ENCODE data around the gene VSX1.

The VSX1 gene

DNA sequence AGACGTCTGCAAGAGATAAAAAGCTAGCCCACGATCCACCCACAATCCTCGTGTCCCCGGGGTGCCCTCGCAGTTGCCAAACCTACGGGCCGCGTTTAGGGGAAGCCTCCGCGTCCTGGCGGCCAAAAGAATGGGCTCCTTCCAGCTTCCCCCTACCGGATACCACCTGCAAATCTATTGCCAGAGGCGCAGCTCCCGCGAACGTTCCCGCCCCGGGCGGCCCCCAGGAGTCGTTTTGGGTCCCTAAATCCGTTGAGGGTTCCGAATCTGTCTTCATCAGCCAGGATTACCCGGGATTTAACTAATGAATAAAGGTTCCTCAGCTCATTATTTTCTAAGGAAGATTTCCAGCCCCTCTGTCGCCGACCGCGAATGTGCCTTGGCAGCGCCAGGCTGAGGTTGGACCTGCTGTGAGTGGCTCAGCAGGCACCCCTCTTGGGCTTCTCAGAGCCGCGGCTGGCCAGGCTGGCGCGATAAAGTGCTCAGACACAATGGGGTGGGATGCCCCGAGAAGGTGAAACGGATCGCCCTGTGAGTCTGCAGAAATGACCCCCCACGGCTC is 2.8 kb upstream of the VSX1 start:
- TF ChIP-seq, protein P1, sequence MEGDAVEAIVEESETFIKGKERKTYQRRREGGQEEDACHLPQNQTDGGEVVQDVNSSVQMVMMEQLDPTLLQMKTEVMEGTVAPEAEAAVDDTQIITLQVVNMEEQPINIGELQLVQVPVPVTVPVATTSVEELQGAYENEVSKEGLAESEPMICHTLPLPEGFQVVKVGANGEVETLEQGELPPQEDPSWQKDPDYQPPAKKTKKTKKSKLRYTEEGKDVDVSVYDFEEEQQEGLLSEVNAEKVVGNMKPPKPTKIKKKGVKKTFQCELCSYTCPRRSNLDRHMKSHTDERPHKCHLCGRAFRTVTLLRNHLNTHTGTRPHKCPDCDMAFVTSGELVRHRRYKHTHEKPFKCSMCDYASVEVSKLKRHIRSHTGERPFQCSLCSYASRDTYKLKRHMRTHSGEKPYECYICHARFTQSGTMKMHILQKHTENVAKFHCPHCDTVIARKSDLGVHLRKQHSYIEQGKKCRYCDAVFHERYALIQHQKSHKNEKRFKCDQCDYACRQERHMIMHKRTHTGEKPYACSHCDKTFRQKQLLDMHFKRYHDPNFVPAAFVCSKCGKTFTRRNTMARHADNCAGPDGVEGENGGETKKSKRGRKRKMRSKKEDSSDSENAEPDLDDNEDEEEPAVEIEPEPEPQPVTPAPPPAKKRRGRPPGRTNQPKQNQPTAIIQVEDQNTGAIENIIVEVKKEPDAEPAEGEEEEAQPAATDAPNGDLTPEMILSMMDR (IDR thresholded peaks at IDR 0.05; ENCODE audit: poor library complexity, severe bottlenecking) = no peak
- H3K27me3 ChIP-seq (ENCODE audit: insufficient read depth, poor library complexity, severe bottlenecking) = peaks cover 75% of the 10 kb centered on the region

DNA sequence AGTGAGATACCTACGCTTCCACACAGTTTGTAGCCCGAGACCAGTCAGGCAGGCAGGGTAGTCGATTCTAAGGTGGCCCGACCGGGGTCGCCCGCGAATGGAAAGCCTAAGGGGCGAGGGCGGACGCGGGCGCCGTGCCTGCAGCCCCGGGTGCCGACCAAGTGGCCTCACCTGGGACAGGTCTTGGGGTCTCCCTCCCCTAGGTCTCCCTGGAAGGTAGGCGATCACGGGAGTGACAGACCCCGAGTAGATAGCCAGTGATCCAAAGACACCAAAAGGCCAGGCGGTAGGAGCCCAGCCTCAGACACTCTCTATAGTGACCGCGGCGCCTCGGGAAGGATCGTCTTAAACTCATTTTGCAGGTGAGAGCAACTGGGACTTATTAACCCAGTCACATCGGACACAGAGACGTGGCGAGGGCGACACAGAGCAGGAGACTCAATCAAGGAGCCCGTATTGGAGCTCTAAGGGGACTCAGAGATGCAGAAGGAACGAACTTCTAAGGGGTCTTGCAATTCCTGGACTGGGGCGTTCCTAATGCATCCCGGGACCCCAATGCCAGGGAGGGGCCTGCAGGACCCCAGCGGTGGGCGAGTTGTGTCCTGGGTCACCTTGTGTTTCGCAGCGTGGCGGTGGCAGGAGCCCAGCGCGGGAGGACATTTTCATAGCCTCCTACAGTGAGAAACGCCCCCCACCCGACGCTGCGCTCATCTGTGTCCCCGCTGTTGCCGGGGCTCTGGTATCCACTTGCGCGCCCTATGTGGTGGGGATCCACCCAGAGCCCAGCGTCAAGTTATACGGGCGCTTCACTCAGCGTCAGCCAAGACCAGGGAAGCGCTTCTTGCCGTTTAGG is 2.1 kb upstream of the VSX1 start:
- H3K4me3 ChIP-seq (ENCODE audit: severe bottlenecking) = no peak overlapping the region
- ATAC-seq (ENCODE audit: low read depth) (peak; percentile 28; the same call in 2 of the 3 replicates), DNase-seq (ENCODE audit: low spot score) (peak; percentile 63)
- no peak overlapping the region for H3K27ac ChIP-seq (ENCODE audit: poor library complexity, severe bottlenecking)
- TF ChIP-seq, protein P1 (IDR thresholded peaks at IDR 0.05; ENCODE audit: poor library complexity, severe bottlenecking) = no peak
- H3K36me3 ChIP-seq (ENCODE audit: low read depth) = no peaks in the 10 kb centered on the region
- H3K9me3 ChIP-seq (ENCODE audit: severe bottlenecking) = no peaks in the 10 kb centered on the region
- peaks cover 82% of the 10 kb centered on the region for H3K27me3 ChIP-seq (ENCODE audit: insufficient read depth, poor library complexity, severe bottlenecking)
- no peaks in the 10 kb centered on the region for H3K4me1 ChIP-seq (ENCODE audit: insufficient read depth, poor library complexity, severe bottlenecking)

More for the DNA sequence above, 2.8 kb upstream of the VSX1 start:
- Histone ChIP-seq H3K36me3 (ENCODE audit: low read depth) (no peaks in the 10 kb centered on the region), H3K4me3 (ENCODE audit: severe bottlenecking) (no peak overlapping the region), H3K9me3 (ENCODE audit: severe bottlenecking) (no peaks in the 10 kb centered on the region), H3K4me1 (ENCODE audit: insufficient read depth, poor library complexity, severe bottlenecking) (no peaks in the 10 kb centered on the region), H3K27ac (ENCODE audit: poor library complexity, severe bottlenecking) (no peak overlapping the region)
- DNase-seq (ENCODE audit: low spot score) (peak; percentile 24), ATAC-seq (ENCODE audit: low read depth) (peak; percentile 16; the same call in 1 of the 3 replicates)

DNA sequence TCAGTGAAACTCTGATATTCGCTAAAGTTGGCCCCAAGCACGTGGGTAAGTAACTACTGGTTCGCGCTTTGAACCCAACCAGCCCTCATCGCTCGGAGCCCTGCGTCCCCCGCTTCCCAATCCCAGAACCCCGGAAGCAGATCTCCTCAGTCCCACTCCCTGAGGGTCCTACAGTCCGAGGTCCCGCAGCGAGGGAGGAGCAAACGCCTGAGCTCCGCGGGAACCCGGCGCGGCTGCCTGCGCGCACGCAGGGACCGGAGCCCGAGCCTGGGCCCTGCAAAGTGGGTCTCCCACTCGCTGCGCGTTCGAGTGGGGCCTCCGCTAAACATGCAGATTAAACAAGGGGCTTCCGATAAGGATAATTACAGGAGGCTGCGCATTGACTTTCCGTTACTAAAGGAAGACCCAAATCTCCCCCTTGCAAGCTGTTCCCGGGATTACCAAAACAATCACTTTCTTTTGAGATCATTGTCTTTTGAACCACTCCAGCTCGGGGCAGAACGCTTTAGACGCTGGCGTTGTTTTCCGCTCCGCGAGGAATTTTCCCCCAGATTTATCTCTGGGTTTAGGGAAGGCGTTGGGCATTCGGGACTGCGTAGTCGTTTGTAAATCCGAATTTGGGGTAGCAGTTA is 1.3 kb upstream of the VSX1 start:
- Histone ChIP-seq H3K4me1 (ENCODE audit: insufficient read depth, poor library complexity, severe bottlenecking) (no peaks in the 10 kb centered on the region), H3K4me3 (ENCODE audit: severe bottlenecking) (no peak overlapping the region), H3K9me3 (ENCODE audit: severe bottlenecking) (no peaks in the 10 kb centered on the region), H3K27me3 (ENCODE audit: insufficient read depth, poor library complexity, severe bottlenecking) (peaks cover 90% of the 10 kb centered on the region), H3K36me3 (ENCODE audit: low read depth) (no peaks in the 10 kb centered on the region), H3K27ac (ENCODE audit: poor library complexity, severe bottlenecking) (no peak overlapping the region)
- no peak for ATAC-seq (ENCODE audit: low read depth)
- peak; percentile 49 for DNase-seq (ENCODE audit: low spot score)
- TF ChIP-seq, protein P1 (IDR thresholded peaks at IDR 0.05; ENCODE audit: poor library complexity, severe bottlenecking) = no peak

DNA sequence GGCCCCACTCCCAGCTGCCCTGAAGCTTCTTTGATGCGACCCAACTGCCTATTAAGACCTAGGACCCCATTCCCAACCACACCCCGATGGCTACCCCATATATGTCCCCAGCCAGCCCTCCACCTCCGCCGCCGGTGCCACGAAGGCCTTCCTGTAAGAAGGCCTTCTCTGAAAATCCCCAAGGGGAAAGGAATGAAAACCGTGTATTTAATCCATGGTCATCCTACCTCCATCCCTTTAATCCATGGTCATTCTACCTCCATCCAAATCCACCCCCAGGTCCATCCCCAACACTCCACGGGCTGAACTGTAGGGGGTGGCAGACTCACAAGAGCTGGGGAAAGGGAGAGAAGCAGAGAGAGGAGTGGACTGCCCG is 545 bp upstream of the VSX1 start:
- no peaks in the 10 kb centered on the region for H3K9me3 ChIP-seq (ENCODE audit: severe bottlenecking)
- H3K4me3 ChIP-seq (ENCODE audit: severe bottlenecking) = no peak overlapping the region
- DNase-seq (ENCODE audit: low spot score) (peak; percentile 54), ATAC-seq (ENCODE audit: low read depth) (no peak)
- TF ChIP-seq, protein P1 (IDR thresholded peaks at IDR 0.05; ENCODE audit: poor library complexity, severe bottlenecking) = no peak
- H3K36me3 ChIP-seq (ENCODE audit: low read depth) = no peaks in the 10 kb centered on the region
- no peak overlapping the region for H3K27ac ChIP-seq (ENCODE audit: poor library complexity, severe bottlenecking)
- H3K4me1 ChIP-seq (ENCODE audit: insufficient read depth, poor library complexity, severe bottlenecking) = no peaks in the 10 kb centered on the region
- H3K27me3 ChIP-seq (ENCODE audit: insufficient read depth, poor library complexity, severe bottlenecking) = peaks cover 94% of the 10 kb centered on the region
